K562 (cell line): ENCODE results near the gene RARG. TPM values are rescaled to one million over a fixed set of nuclear protein-coding genes. Genes with fewer than 3 reads are reported as not detected.
A peak's percentile ranks its signal among the peaks of the same experiment; 100 is the strongest.

Experiments used
- C11orf30 ChIP-seq: fragments of 450-650 bp; IDR thresholded peaks from 2 replicates; pipeline ENCODE4 v1.6.1; 2016; ENCODE audit warnings: low read depth, mild to moderate bottlenecking
- CHD4 ChIP-seq: fragments of 200-600 bp; sonication (generic); IDR thresholded peaks from 3 replicates; pipeline ENCODE4 v1.6.1; 2012; ENCODE audit warnings: low read depth, mild to moderate bottlenecking, mixed read lengths, low read length, inconsistent platforms; ENCODE audit not compliant: insufficient read depth, insufficient replicate concordance, poor library complexity, severe bottlenecking
- EHMT2 ChIP-seq: fragments of 450-650 bp; IDR thresholded peaks from 2 replicates; pipeline ENCODE4 v1.6.1; 2018; ENCODE audit warnings: antibody characterized with exemption
- EWSR1 ChIP-seq: fragments of 450-650 bp; IDR thresholded peaks from 2 replicates; pipeline ENCODE4 v1.6.1; 2018; ENCODE audit warnings: borderline replicate concordance, mild to moderate bottlenecking, low read depth, moderate library complexity; ENCODE audit not compliant: partially characterized antibody
- HDAC6 ChIP-seq: IDR thresholded peaks from 2 replicates; pipeline ENCODE4 v1.6.1; 2012; ENCODE audit warnings: low read depth, mild to moderate bottlenecking, control low read depth, inconsistent platforms, low read length, moderate library complexity
- KDM5B ChIP-seq: fragments of 200-600 bp; sonication (generic); IDR thresholded peaks from 2 replicates; pipeline ENCODE4 v1.6.1; 2012; ENCODE audit warnings: low read depth, mild to moderate bottlenecking, moderate library complexity, low read length, control low read depth, inconsistent platforms; ENCODE audit not compliant: insufficient replicate concordance
- MAFG ChIP-seq: fragments of 450-650 bp; conservative IDR thresholded peaks from 2 replicates; pipeline ENCODE4 v1.6.1; 2016; ENCODE audit warnings: missing genetic modification characterization, missing compliant biosample characterization
- MTA2 ChIP-seq: fragments of 450-650 bp; IDR thresholded peaks from 2 replicates; pipeline ENCODE4 v1.6.1; 2016; ENCODE audit warnings: low read depth
- NRF1 ChIP-seq, 2 experiments: fragments of 450-650 bp; IDR thresholded peaks in 1 of 2; conservative IDR thresholded peaks in 1 of 2; 2 replicates each; pipeline ENCODE4 v1.6.1; 2014; ENCODE audit warnings: mild to moderate bottlenecking in 2 of 2
- PHB ChIP-seq: fragments of 250-450 bp; sonication (Bioruptor Pico); IDR thresholded peaks from 2 replicates; pipeline ENCODE4 v1.5.0; 2021
- RCOR1 ChIP-seq, 2 experiments: IDR thresholded peaks; 2 replicates each; pipeline ENCODE4 v1.6.1; 2012; ENCODE audit warnings: low read depth in 2 of 2, low read length in 2 of 2, borderline replicate concordance in 1 of 2, improper control_type of control experiment in 1 of 2
- RFX5 ChIP-seq: IDR thresholded peaks from 2 replicates; pipeline ENCODE4 v1.6.1; 2011; ENCODE audit warnings: low read depth, mild to moderate bottlenecking, improper control_type of control experiment, low read length
- SIN3B ChIP-seq: fragments of 450-650 bp; IDR thresholded peaks from 2 replicates; pipeline ENCODE4 v1.6.1; 2017; ENCODE audit warnings: low read depth, mild to moderate bottlenecking, moderate library complexity
- SNRNP70 ChIP-seq: fragments of 200-400 bp; formaldehyde crosslinking; optimal IDR thresholded peaks from 2 replicates; pipeline ENCODE3; 2017; ENCODE audit warnings: low read depth, low read length
- SPI1 ChIP-seq: IDR thresholded peaks from 2 replicates; pipeline ENCODE4 v1.6.1; 2011; ENCODE audit warnings: low read depth, low read length, control low read depth, borderline replicate concordance
- TRIM28 ChIP-seq: fragments of 450-650 bp; IDR thresholded peaks from 2 replicates; pipeline ENCODE4 v1.6.1; 2017
- ZBTB12 ChIP-seq: fragments of 250-450 bp; sonication (Bioruptor Pico); IDR thresholded peaks from 2 replicates; pipeline ENCODE4 v1.4.0; 2020
- ZNF12 ChIP-seq: sonication (generic); formaldehyde crosslinking; IDR thresholded peaks from 2 replicates; pipeline ENCODE4 v1.4.0; 2020; ENCODE audit warnings: mild to moderate bottlenecking, missing genetic modification reagents
- ZNF384 ChIP-seq: IDR thresholded peaks from 2 replicates; pipeline ENCODE4 v1.6.1; 2012; ENCODE audit warnings: low read depth, low read length, improper control_type of control experiment
- polyA plus RNA-seq, 8 experiments: library from polyadenylated mRNA; depleted of rRNA in 4 of 8; stranded (reverse) in 5 of 8; unstranded in 3 of 8; fragments of >200 nt; fragmentation: Nextera tagmentation in 2 of 8; fragmentation: Illumina TruSeq in 1 of 8; extraction: Ambion mirVana in 2 of 8; extraction: Trizol in 1 of 8; gene quantifications; 2 replicates each; pipeline versions ENCODE4 v1.2.1 to v1.2.3, GENCODE V29; 2011 to 2014; ENCODE audit warnings: inconsistent platforms in 1 of 8, missing spikeins in 1 of 8
- total RNA-seq, 7 experiments: library from RNA; depleted of rRNA in 6 of 7; stranded (reverse); fragments of >200 nt in 6 of 7; fragmentation: Illumina TruSeq in 2 of 7; extraction: Trizol in 2 of 7; gene quantifications; 2 replicates each; pipeline versions ENCODE4 v1.2.1 to v1.2.3, GENCODE V29; 2011 to 2021; ENCODE audit warnings: low replicate concordance in 1 of 7
- TF ChIP-seq, protein P1 (sequence below): fragments of 450-650 bp; formaldehyde crosslinking; IDR thresholded peaks from 2 replicates; pipeline ENCODE4 v1.4.0; 2020; ENCODE audit warnings: mild to moderate bottlenecking, mixed read lengths
- TF ChIP-seq, protein P2 (sequence below): fragments of 250-450 bp; sonication (Bioruptor Pico); IDR thresholded peaks from 2 replicates; pipeline ENCODE4 v1.4.0; 2020; ENCODE audit warnings: mild to moderate bottlenecking, moderate library complexity
- TF ChIP-seq, protein P3 (sequence below): fragments of 250-450 bp; sonication (Bioruptor Pico); IDR thresholded peaks from 2 replicates; pipeline ENCODE4 v1.8.0; 2021; ENCODE audit warnings: borderline replicate concordance, mild to moderate bottlenecking, moderate library complexity; ENCODE audit not compliant: poor library complexity, severe bottlenecking
- TF ChIP-seq, protein P4 (sequence below): sonication (generic); formaldehyde crosslinking; IDR thresholded peaks from 2 replicates; pipeline ENCODE4 v1.8.1; 2023; ENCODE audit warnings: mild to moderate bottlenecking, missing genetic modification reagents

The RARG gene
- total and polyA plus RNA-seq, 9 of the 15 experiments (the other 6 are each of a cell fraction or from before 2014, with no cell fraction given), result 0.18 to 7.6 (median 3.8) TPM

DNA sequence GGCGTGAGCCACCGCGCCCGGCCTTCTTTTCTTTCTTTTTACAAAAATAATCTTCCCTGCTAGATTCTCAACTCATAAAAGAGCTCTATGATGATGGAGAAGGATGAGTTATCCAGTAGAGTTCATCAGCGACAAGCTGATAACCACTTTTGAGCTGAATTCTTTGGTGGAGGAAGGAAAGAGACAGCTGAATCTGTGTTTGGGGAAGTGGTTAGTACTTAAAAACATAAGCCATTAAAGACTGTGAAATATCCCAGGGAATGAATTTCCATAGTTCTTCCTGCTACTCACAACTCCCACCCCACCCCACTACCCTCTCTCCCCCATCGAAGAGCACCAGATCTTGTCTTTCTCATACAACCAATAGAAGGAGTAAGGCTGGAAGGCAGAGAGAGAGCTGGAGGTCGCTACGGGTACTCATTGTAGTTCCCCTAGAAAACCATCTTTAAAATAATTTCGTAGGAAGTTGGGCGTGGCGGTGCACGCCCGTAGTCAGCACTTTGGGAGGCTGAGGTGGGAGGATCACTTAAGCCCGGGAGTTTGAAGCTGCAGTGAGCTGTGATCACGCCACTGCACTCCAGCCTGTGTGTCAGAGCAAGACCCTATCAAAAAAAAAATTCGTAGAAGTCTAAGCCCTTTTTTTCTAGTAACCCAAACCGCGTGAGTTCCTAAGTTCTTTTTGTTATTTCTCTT, 35.4 kb upstream of the RARG start (continued):
- TF ChIP-seq SPI1, result peak; percentile 79
- TF ChIP-seq, protein P1, sequence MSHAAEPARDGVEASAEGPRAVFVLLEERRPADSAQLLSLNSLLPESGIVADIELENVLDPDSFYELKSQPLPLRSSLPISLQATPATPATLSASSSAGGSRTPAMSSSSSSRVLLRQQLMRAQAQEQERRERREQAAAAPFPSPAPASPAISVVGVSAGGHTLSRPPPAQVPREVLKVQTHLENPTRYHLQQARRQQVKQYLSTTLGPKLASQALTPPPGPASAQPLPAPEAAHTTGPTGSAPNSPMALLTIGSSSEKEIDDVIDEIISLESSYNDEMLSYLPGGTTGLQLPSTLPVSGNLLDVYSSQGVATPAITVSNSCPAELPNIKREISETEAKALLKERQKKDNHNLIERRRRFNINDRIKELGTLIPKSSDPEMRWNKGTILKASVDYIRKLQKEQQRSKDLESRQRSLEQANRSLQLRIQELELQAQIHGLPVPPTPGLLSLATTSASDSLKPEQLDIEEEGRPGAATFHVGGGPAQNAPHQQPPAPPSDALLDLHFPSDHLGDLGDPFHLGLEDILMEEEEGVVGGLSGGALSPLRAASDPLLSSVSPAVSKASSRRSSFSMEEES (CRISPR knock-in tag), result no peak
- TF ChIP-seq RCOR1 (IDR thresholded peaks at IDR 0.05; ENCODE audit: borderline replicate concordance in 1 of 2, low read depth in 2 of 2, low read length in 2 of 2), result 0 out of 4 replicates have a peak, but pooled peaks of 1 of the 2 experiments have one; percentile 18
- peak; percentile 56; the same call in 1 of the 2 replicates for TF ChIP-seq ZNF384
- TF ChIP-seq EHMT2, result no peak
- no peak for TF ChIP-seq HDAC6
- TF ChIP-seq CHD4, result peak; percentile 30
- peak; percentile 40; the same call in 1 of the 2 replicates for TF ChIP-seq TRIM28
- no peak for TF ChIP-seq ZNF12 (CRISPR knock-in tag)
- TF ChIP-seq EWSR1, result no peak
- TF ChIP-seq ZBTB12 (CRISPR knock-in tag), result no peak
- TF ChIP-seq MAFG (tag), result 0 out of 2 replicates have a peak, but pooled peaks have one; percentile 15
- peak; percentile 53 for TF ChIP-seq C11orf30
- peak; percentile 25 for TF ChIP-seq KDM5B
- TF ChIP-seq SNRNP70, result no peak
- peak; percentile 38; the same call in 1 of the 2 replicates for TF ChIP-seq MTA2
- TF ChIP-seq NRF1 (conservative IDR thresholded peaks at IDR 0.05 in 1 of 2, IDR thresholded peaks at IDR 0.05 in 1 of 2), result no peak
- no peak for TF ChIP-seq SIN3B
- TF ChIP-seq PHB (CRISPR knock-in tag), result no peak
- TF ChIP-seq, protein P2, sequence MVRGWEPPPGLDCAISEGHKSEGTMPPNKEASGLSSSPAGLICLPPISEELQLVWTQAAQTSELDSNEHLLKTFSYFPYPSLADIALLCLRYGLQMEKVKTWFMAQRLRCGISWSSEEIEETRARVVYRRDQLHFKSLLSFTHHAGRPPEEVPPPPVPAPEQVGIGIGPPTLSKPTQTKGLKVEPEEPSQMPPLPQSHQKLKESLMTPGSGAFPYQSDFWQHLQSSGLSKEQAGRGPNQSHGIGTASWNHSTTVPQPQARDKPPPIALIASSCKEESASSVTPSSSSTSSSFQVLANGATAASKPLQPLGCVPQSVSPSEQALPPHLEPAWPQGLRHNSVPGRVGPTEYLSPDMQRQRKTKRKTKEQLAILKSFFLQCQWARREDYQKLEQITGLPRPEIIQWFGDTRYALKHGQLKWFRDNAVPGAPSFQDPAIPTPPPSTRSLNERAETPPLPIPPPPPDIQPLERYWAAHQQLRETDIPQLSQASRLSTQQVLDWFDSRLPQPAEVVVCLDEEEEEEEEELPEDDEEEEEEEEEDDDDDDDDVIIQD, result no peak
- TF ChIP-seq, protein P3, sequence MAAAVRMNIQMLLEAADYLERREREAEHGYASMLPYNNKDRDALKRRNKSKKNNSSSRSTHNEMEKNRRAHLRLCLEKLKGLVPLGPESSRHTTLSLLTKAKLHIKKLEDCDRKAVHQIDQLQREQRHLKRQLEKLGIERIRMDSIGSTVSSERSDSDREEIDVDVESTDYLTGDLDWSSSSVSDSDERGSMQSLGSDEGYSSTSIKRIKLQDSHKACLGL (CRISPR knock-in tag), result no peak
- TF ChIP-seq RFX5, result no peak
- TF ChIP-seq, protein P4, sequence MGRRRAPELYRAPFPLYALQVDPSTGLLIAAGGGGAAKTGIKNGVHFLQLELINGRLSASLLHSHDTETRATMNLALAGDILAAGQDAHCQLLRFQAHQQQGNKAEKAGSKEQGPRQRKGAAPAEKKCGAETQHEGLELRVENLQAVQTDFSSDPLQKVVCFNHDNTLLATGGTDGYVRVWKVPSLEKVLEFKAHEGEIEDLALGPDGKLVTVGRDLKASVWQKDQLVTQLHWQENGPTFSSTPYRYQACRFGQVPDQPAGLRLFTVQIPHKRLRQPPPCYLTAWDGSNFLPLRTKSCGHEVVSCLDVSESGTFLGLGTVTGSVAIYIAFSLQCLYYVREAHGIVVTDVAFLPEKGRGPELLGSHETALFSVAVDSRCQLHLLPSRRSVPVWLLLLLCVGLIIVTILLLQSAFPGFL (CRISPR knock-in tag), result no peak
